ENCODE measurements around the gene SCART1. TPM values are rescaled to one million over a fixed set of nuclear protein-coding genes. Genes with fewer than 3 reads are reported as not detected.

SCART1 gene
- total and polyA plus RNA-seq, 10 of the 15 experiments (the other 5 are each of a cell fraction or from before 2014, with no cell fraction given) = 0.05 to 22.0 (median 0.58) TPM

- WGBS (ENCODE audit: insufficient coverage, insufficient replicate concordance, low lambda C conversion rate, missing lambda C conversion rate) = 81% methylated on average over 54 of the region's 81 CpGs
- no peaks in the 10 kb centered on the region for H4K20me1 ChIP-seq (ENCODE audit: control insufficient read depth, insufficient read depth)
- H3K4me3 ChIP-seq = no peak overlapping the region
- no peaks in the 10 kb centered on the region for H3K27me3 ChIP-seq (replicated peaks in 1 of 2; ENCODE audit: control insufficient read depth in 2 of 2, insufficient read depth in 2 of 2, low read length in 1 of 2)
- H3K4me1 ChIP-seq (ENCODE audit: control insufficient read depth, insufficient read depth, low read length) = no peaks in the 10 kb centered on the region
- ChIA-PET RAD21 (ENCODE audit: unreplicated experiment) (no interaction called here), SMC1A (ENCODE audit: uncharacterized antibody, unreplicated experiment) (no interaction called here), POLR2A (no interaction called here), CTCF (interaction anchor here (1.4 kb wide), 1 partner anchor 130 kb away, joined by 3 read pairs; no protein-coding TSS in a partner anchor)
- H3K79me2 ChIP-seq (ENCODE audit: control insufficient read depth, insufficient read depth, low read length) = no peaks in the 10 kb centered on the region
- H2AFZ ChIP-seq (ENCODE audit: control insufficient read depth, low read depth, low read length) = no peak overlapping the region
- no peak for FAIRE-seq
- no peak for DNase-seq (ENCODE audit: low read depth, low spot score)
- no peak overlapping the region for H3K27ac ChIP-seq (ENCODE audit: control insufficient read depth, insufficient read depth)
- H3K4me2 ChIP-seq (ENCODE audit: control insufficient read depth, insufficient read depth) = no peak overlapping the region
- in situ Hi-C loops (cut with MboI) = no loop called here
- no peak overlapping the region for H3K9ac ChIP-seq (ENCODE audit: control insufficient read depth, insufficient read depth, low read length)
- no peaks in the 10 kb centered on the region for H3K36me3 ChIP-seq (ENCODE audit: control insufficient read depth in 2 of 2, insufficient read depth in 2 of 2, low read length in 1 of 2)
- H3K9me3 ChIP-seq (replicated peaks; ENCODE audit: control insufficient read depth, insufficient read depth, low read length) = no peaks in the 10 kb centered on the region; the same call in 2 of the 3 replicates
- no TSS peak for BruUV-seq (replicated peaks)
- ATAC-seq = no peak
- TF ChIP-seq CTCF (IDR thresholded peaks at IDR 0.05 in 2 of 3, conservative IDR thresholded peaks at IDR 0.05 in 1 of 3; ENCODE audit: control insufficient read depth in 2 of 3, extremely low read depth in 1 of 3, insufficient read depth in 1 of 3, low read depth in 3 of 3, low read length in 3 of 3) (no peak), SRF (IDR thresholded peaks at IDR 0.05; ENCODE audit: low read depth in 2 of 2, low read length in 2 of 2) (no peak), PAX5 (IDR thresholded peaks at IDR 0.05; ENCODE audit: borderline replicate concordance, low read depth, low read length) (no peak), MTA3 (IDR thresholded peaks at IDR 0.05; ENCODE audit: borderline replicate concordance, low read length) (no peak), IRF3 (IDR thresholded peaks at IDR 0.05) (no peak), IRF4 (IDR thresholded peaks at IDR 0.05; ENCODE audit: low read depth, low read length) (no peak), ZBTB11 (CRISPR knock-in tag; IDR thresholded peaks at IDR 0.05) (no peak), CHD2 (IDR thresholded peaks at IDR 0.05; ENCODE audit: borderline replicate concordance, low read depth, low read length) (no peak), BRCA1 (IDR thresholded peaks at IDR 0.05; ENCODE audit: low read depth, low read length) (no peak), SIN3A (IDR thresholded peaks at IDR 0.05; ENCODE audit: low read depth, low read length) (no peak), WRNIP1 (IDR thresholded peaks at IDR 0.05; ENCODE audit: borderline replicate concordance, low read depth, low read length) (no peak), CEBPB (IDR thresholded peaks at IDR 0.05; ENCODE audit: borderline replicate concordance in 1 of 2, low read depth in 2 of 2, low read length in 2 of 2) (no peak), EZH2 (IDR thresholded peaks at IDR 0.05; ENCODE audit: borderline replicate concordance, control insufficient read depth, low read depth, low read length) (no peak), SMAD5 (IDR thresholded peaks at IDR 0.05; ENCODE audit: low read depth) (no peak), KLF5 (IDR thresholded peaks at IDR 0.05; ENCODE audit: partially characterized antibody) (no peak), TCF12 (IDR thresholded peaks at IDR 0.05; ENCODE audit: low read depth, low read length) (no peak)
- intact Hi-C loops (cut with micrococcal nuclease; ENCODE audit: unreplicated experiment) = no loop called here
Measured at GRCh38 chr10:133459454-133460207, 5.9 kb downstream of the SCART1 start.
